OCI-LY7 (cell line): ENCODE results near the gene ZNF639. TPM values are rescaled to one million over a fixed set of nuclear protein-coding genes. Genes with fewer than 3 reads are reported as not detected.
"Not testable (repeated sequence)": the region's sequence is repeated elsewhere in the genome, so short reads cannot be mapped to it uniquely, and the experiment has no call there.

Experiments
- Bru-seq: library from RNA; stranded (reverse); fragments of 400-500 nt; gene quantifications from one replicate; lab custom pipeline; 2021; lab: Mats Ljungman, UMichigan
- BruChase-seq, 2 experiments: library from RNA; stranded (reverse); fragments of 400-500 nt; gene quantifications; one replicate each; lab custom pipeline; 2021; lab: Mats Ljungman, UMichigan
- BruUV-seq: library from RNA; stranded (reverse); fragments of 400-500 nt; replicated peaks from 2 replicates; lab custom pipeline; 2021; lab: Mats Ljungman, UMichigan
- CTCF ChIA-PET: fragments of 300-600 bp; sonication (Branson Sonifier 250); formaldehyde crosslinking; loops from one replicate; lab custom pipeline; 2022; ENCODE audit warnings: antibody characterized with exemption; ENCODE audit not compliant: unreplicated experiment; lab: Charles Lee
- POLR2A ChIA-PET: fragments of 300-600 bp; sonication (Branson Sonifier 250); formaldehyde crosslinking; loops from one replicate; lab custom pipeline; 2022; ENCODE audit warnings: antibody characterized with exemption; lab: Charles Lee
- DNase-seq: peaks from one replicate; pipeline ENCODE4 v3.0.0-alpha.2; 2015; ENCODE audit warnings: low spot score
- H2AFZ ChIP-seq: fragments of 200-600 bp; sonication (generic), shearing (Covaris generic); 2 replicates; pipeline ENCODE4 v1.6.1; 2014; ENCODE audit warnings: mild to moderate bottlenecking, antibody characterized with exemption, low read length, moderate library complexity
- H3K27ac ChIP-seq: fragments of 200-600 bp; sonication (generic); 2 replicates; pipeline ENCODE4 v1.5.1; 2014; ENCODE audit warnings: mixed run types, low read depth, mild to moderate bottlenecking, moderate library complexity, low read length, inconsistent platforms; ENCODE audit not compliant: poor library complexity, severe bottlenecking
- H3K36me3 ChIP-seq: fragments of 200-600 bp; sonication (generic); 2 replicates; pipeline ENCODE4 v1.6.1; 2014; ENCODE audit warnings: mild to moderate bottlenecking, antibody characterized with exemption, low read length, moderate library complexity, mixed read lengths; ENCODE audit not compliant: insufficient read depth
- H3K4me1 ChIP-seq: fragments of 200-600 bp; sonication (generic); 2 replicates; pipeline ENCODE4 v1.5.1; 2014; ENCODE audit warnings: mild to moderate bottlenecking, low read length; ENCODE audit not compliant: insufficient read depth, poor library complexity, severe bottlenecking
- H3K4me2 ChIP-seq: fragments of 200-600 bp; sonication (generic); 2 replicates; pipeline ENCODE4 v1.6.1; 2014; ENCODE audit warnings: mild to moderate bottlenecking, low read length
- H3K4me3 ChIP-seq: fragments of 200-600 bp; sonication (generic); 2 replicates; pipeline ENCODE4 v1.5.1; 2014; ENCODE audit warnings: mild to moderate bottlenecking, low read depth, low read length; ENCODE audit not compliant: poor library complexity, severe bottlenecking
- H3K79me2 ChIP-seq: fragments of 200-600 bp; sonication (generic); 2 replicates; pipeline ENCODE4 v1.6.1; 2016; ENCODE audit warnings: low read depth, mild to moderate bottlenecking, low read length, moderate library complexity, mixed read lengths; ENCODE audit not compliant: insufficient read depth
- H3K9me2 ChIP-seq: fragments of 200-600 bp; sonication (generic); 2 replicates; pipeline ENCODE4 v1.6.1; 2016; ENCODE audit warnings: mild to moderate bottlenecking, low read length, mixed read lengths; ENCODE audit not compliant: insufficient read depth
- H3K9me3 ChIP-seq: fragments of 200-600 bp; sonication (generic); 2 replicates; pipeline ENCODE4 v1.6.1; 2014; ENCODE audit warnings: mild to moderate bottlenecking, mixed run types, low read length, mixed read lengths
- H4K20me1 ChIP-seq: fragments of 200-600 bp; sonication (generic); 2 replicates; pipeline ENCODE4 v1.6.1; 2014; ENCODE audit warnings: mild to moderate bottlenecking, antibody characterized with exemption, low read length, moderate library complexity, mixed read lengths; ENCODE audit not compliant: insufficient read depth
- EZH2phosphoT487 ChIP-seq: fragments of 200-600 bp; sonication (generic); IDR thresholded peaks from 2 replicates; pipeline ENCODE4 v1.6.1; 2018; ENCODE audit warnings: low read depth, borderline replicate concordance, mild to moderate bottlenecking, mixed run types, antibody characterized with exemption, low read length, moderate library complexity, mixed read lengths
- intact Hi-C: fragments of 100-400 bp; cut with micrococcal nuclease; formaldehyde crosslinking; loops from one replicate; pipeline ENCODE4 v1.10.0; 2022; ENCODE audit not compliant: unreplicated experiment
- long read RNA-seq: library from polyadenylated mRNA; stranded (forward); transcript quantifications from one replicate; pipeline ENCODE4 v2.0.0, GENCODE V29; 2022
- total RNA-seq, 2 experiments: library from RNA; depleted of rRNA in 1 of 2; stranded (reverse); fragments of >200 nt in 1 of 2; shearing (Covaris generic) in 1 of 2; gene quantifications; 2 replicates each; pipeline ENCODE4 v1.2.3, GENCODE V29; 2014 to 2022
- TF ChIP-seq, protein P1 (sequence below): fragments of 200-600 bp; sonication (generic); conservative IDR thresholded peaks from 2 replicates; pipeline ENCODE4 v1.5.1; 2014; ENCODE audit warnings: mild to moderate bottlenecking, antibody characterized with exemption, low read length, moderate library complexity, mixed read lengths

ZNF639 gene, protein sequence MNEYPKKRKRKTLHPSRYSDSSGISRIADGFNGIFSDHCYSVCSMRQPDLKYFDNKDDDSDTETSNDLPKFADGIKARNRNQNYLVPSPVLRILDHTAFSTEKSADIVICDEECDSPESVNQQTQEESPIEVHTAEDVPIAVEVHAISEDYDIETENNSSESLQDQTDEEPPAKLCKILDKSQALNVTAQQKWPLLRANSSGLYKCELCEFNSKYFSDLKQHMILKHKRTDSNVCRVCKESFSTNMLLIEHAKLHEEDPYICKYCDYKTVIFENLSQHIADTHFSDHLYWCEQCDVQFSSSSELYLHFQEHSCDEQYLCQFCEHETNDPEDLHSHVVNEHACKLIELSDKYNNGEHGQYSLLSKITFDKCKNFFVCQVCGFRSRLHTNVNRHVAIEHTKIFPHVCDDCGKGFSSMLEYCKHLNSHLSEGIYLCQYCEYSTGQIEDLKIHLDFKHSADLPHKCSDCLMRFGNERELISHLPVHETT
- total RNA-seq (2014; rRNA removed; shearing (Covaris generic)) (44.3 and 61.3 TPM in 2 replicates), total RNA-seq (2022) (59.3 and 63.5 TPM in 2 replicates), Bru-seq, nascent RNA (percentile 94 among the genes with signal in this experiment), BruChase-seq, experiment 1, labeled RNA remaining after a 6-hour chase (percentile 80 among the genes with signal in this experiment), BruChase-seq, experiment 2, labeled RNA remaining after a 2-hour chase (percentile 96 among the genes with signal in this experiment)
- long read RNA-seq, transcript ZNF639-207 (7 exons, 1,228 nt) = major isoform, 55 of 91 reads
- long read RNA-seq, transcript ZNF639-209 (6 exons, 2,033 nt) = minor isoform, 28 of 91 reads
- long read RNA-seq, partial matches to known transcripts = 0 of 91 reads
- long read RNA-seq, other reads (novel, unspliced or antisense) = 6 of 91 reads

DNA sequence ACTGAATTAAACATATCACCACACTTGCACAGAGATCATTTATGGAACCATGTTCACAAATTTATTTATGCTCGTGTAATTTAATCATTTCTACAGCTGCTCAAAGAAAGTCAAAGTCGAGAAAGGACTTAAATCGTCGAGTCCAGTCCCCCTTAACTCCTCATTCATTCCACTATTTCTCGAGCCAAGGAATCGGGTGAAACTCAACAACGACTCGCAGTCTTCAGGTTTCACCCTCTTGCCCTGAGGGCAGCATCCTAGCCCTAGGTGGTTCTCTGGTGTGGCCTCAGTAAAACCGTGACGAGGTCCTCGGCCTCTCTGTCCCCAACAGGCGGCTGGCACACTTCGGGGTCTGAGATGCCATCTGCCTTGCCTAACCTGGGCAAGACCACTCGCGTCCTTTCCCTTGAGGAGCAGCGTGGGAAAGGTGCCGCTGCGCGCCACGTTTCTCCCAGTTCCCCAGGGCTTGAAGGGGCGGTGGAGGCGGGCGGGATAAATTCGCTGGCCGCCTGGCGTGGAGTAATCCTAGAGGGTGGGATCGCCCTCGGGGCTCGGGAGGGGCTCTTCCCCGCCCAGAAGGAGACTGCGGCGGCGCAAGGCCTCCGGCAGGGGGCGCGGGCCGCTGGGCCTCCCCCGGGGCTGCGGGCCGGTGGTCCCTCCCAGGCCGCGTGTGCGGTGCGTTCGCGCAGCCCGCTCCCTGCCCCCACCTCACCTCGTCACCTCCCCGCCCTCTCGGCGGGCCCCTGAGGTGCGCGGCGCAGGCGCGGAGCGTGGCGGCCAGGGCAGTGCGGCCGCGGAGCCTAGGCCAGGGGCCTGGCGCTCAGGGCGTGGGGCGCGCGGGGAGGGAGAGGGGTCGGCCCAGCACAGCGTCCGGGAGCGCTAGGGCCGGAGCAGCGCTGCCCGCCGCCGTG is at the start of gene ZNF639:
Gene ZNF639 (plus strand): TSS at position 746 of the 911 bp plus-strand sequence. CDS start 5,263 bp downstream, outside the sequence.
- intact Hi-C loops = loop anchor here (1.0 to 5.0 kb wide), 6 partner anchors 116 to 330 kb away; partner anchors contain the start of genes ACTL6A, PIK3CA, USP13 and ZMAT3
- Histone ChIP-seq H3K4me1 (peaks cover 24% of the 10 kb centered on the region), H2AFZ (peak within 1 kb of the TSS; percentile 77), H3K36me3 (peaks cover 32% of the 10 kb centered on the region), H3K9me2 (no peaks in the 10 kb centered on the region), H3K27ac (peak within 1 kb of the TSS; percentile 68), H3K4me3 (peak within 1 kb of the TSS; percentile 90), H3K4me2 (peak within 1 kb of the TSS; percentile 81), H4K20me1 (peaks cover 12% of the 10 kb centered on the region; the same call in 1 of the 2 replicates), H3K79me2 (peaks cover 45% of the 10 kb centered on the region), H3K9me3 (no peaks in the 10 kb centered on the region)
- ChIA-PET POLR2A (interaction anchor here (0.6 to 3.9 kb wide), 13 partner anchors 14 to 303 kb away, joined by 3 to 27 read pairs (median 5); partner anchors contain the start of genes MFN1 and PIK3CA), CTCF (interaction anchor here (0.9 to 1.5 kb wide), 3 partner anchors 238 to 307 kb away, joined by 3 to 8 read pairs (median 5); partner anchors contain the start of gene ACTL6A)
- peak; percentile 95 for DNase-seq
- BruUV-seq = no TSS peak
- TF ChIP-seq, protein P1, sequence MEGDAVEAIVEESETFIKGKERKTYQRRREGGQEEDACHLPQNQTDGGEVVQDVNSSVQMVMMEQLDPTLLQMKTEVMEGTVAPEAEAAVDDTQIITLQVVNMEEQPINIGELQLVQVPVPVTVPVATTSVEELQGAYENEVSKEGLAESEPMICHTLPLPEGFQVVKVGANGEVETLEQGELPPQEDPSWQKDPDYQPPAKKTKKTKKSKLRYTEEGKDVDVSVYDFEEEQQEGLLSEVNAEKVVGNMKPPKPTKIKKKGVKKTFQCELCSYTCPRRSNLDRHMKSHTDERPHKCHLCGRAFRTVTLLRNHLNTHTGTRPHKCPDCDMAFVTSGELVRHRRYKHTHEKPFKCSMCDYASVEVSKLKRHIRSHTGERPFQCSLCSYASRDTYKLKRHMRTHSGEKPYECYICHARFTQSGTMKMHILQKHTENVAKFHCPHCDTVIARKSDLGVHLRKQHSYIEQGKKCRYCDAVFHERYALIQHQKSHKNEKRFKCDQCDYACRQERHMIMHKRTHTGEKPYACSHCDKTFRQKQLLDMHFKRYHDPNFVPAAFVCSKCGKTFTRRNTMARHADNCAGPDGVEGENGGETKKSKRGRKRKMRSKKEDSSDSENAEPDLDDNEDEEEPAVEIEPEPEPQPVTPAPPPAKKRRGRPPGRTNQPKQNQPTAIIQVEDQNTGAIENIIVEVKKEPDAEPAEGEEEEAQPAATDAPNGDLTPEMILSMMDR = peak; percentile 84
- TF ChIP-seq EZH2phosphoT487 = no peak

DNA sequence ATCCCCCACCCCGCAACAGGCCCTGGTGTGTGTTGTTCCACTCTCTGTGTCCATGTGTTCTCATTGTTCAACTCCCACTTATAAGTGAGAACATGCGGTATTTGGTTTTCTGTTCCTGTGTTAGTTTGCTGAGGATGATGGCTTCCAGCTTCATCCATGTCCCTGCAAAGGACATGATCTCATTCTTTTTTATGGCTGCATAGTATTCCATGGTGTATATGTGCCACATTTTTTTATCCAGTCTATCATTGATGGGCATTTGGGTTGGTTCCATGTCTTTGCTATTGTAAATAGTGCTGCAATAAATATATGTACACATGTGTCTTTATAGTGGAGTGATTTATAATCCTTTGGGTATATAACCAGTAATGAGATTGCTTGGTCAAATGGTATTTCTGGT is 48.4 kb upstream of the ZNF639 start:
- H3K4me3 ChIP-seq, CTCF ChIA-PET, H3K79me2 ChIP-seq, H4K20me1 ChIP-seq, H3K4me2 ChIP-seq, BruUV-seq, H3K9me2 ChIP-seq, H3K4me1 ChIP-seq, DNase-seq, H2AFZ ChIP-seq, H3K36me3 ChIP-seq, H3K9me3 ChIP-seq, H3K27ac ChIP-seq: not testable (repeated sequence)
- intact Hi-C loops = loop anchor here (5.0 kb wide), 1 partner anchor 127 kb away; the partner anchor contains the start of gene PIK3CA
- POLR2A ChIA-PET = interaction anchor here (0.7 to 1.2 kb wide), 2 partner anchors 19 to 462 kb away, joined by 3 to 4 read pairs; no protein-coding TSS in a partner anchor
